ENCODE results near the gene IVD.

IVD gene

DNA sequence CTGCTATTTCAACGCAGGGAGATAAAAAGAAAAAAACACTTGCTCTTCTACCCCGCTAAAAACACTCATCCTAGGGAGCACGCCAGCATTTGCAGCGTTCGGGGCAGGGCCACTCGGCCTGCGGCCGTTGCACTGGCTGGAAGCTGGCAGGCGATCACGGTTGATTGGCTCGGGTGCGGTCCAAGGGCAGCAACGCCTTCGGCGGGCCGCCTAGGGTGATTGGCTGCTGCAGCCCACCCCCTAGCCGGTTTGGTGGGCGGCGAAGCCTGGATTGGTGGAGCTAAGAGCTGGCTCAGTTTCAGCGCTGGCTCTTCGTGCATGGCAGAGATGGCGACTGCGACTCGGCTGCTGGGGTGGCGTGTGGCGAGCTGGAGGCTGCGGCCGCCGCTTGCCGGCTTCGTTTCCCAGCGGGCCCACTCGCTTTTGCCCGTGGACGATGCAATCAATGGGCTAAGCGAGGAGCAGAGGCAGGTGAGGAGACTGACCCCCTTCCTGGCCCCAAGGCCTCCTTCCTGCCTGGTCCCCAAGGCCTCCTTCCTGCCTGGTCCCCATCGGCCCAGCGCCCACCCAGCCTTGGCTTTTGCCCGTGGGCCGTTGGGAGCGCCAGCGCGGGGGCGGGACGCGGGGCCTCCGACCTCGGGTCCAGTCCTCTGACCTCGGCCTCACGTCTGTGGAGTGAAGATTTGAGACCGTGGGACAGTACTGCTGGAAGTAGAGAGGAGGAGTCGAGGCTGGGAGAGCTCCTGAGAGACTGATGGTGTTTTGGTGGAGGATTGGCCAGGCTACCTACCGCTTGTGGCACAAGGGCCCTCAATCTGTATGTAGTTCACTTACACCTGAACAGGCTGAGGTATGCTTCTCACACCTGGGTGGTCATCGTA is at the start of gene IVD:
TSS of gene IVD (plus strand) at position 295 of the 881 bp plus-strand sequence. CDS start at position 328, 33 bp downstream.
- TF ChIP-seq, protein P1, sequence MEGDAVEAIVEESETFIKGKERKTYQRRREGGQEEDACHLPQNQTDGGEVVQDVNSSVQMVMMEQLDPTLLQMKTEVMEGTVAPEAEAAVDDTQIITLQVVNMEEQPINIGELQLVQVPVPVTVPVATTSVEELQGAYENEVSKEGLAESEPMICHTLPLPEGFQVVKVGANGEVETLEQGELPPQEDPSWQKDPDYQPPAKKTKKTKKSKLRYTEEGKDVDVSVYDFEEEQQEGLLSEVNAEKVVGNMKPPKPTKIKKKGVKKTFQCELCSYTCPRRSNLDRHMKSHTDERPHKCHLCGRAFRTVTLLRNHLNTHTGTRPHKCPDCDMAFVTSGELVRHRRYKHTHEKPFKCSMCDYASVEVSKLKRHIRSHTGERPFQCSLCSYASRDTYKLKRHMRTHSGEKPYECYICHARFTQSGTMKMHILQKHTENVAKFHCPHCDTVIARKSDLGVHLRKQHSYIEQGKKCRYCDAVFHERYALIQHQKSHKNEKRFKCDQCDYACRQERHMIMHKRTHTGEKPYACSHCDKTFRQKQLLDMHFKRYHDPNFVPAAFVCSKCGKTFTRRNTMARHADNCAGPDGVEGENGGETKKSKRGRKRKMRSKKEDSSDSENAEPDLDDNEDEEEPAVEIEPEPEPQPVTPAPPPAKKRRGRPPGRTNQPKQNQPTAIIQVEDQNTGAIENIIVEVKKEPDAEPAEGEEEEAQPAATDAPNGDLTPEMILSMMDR (IDR thresholded peaks at IDR 0.05) = no peak

DNA sequence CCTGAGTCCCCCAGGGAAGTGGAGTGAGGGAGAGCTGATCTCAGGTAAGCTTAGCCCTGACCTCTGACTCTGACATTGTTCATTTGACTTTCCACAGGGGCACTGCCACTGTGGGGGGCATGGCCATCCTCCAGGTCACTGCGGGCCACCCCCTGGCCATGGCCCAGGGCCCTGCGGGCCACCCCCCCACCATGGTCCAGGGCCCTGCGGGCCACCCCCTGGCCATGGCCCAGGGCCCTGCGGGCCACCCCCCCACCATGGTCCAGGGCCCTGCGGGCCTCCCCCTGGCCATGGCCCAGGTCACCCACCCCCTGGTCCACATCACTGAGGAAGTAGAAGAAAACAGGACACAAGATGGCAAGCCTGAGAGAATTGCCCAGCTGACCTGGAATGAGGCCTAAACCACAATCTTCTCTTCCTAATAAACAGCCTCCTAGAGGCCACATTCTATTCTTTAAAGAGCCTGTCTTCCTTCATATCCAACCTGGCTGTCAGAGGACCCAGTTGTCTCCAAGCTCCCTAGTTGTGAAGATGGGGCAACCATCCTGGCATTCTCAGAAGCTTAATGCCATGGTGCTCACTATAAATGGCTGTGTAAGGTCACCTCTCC is 49.5 kb upstream of the IVD start:
- TF ChIP-seq, protein P1 (IDR thresholded peaks at IDR 0.05) = no peak

DNA sequence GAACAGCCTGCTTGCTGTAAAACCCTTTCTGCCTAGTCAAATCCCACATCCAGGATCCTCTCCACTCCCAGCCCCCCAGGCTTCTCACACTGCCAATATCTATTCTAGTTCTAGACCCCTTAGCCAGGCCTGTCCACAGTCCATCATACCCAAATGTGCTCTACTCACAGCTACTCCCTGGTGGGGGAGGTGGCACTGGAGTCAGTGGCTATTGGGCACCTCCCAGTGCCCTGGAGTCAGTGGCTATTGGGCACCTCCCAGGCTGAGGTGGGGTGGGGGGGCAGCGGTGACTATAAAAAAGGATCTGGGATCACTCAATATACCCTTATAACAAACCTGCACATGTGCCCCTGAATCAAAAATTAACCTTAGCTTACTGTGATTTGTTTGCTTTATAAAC is 48.3 kb upstream of the IVD start:
- TF ChIP-seq, protein P1 (IDR thresholded peaks at IDR 0.05) = no peak

DNA sequence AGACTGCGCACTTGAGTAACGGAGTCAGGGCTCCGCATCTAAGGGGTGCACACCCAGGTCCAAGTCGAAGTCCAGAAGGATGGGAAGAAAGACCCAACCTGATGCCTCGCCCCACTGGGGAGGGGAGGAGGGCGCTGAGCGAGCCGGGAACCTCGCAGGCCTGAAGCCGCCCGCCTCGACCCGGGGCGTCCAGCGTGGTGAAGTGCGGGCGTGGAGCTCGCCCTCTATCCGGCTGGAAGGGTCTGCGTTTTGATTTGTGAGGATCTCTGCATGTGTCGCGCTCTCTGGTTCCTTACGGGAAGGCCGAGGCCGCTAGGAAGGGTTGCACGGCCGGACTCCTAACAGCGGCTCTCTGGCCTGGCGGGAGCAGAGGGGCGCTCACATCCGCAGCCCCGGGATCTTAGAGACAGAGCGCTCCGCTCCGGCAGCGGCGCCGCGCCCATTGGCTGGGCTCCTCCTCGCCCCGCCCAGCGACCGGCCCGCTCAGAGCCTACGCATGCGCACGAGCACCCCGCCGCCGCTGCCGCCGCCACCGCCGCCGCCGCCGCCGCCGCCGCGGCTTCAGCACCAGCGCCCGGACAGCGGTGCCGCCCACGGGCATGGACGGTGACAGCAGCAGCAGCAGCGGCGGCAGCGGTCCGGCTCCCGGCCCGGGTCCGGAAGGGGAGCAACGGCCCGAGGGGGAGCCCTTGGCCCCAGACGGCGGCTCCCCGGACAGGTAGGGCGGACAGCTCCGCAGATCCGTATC is 47.7 kb upstream of the IVD start, which contains the start of gene DISP2:
TSS of gene DISP2 (plus strand) at position 497 of the 748 bp plus-strand sequence. CDS start at position 600, 103 bp downstream.
- TF ChIP-seq, protein P1 (IDR thresholded peaks at IDR 0.05) = no peak

DNA sequence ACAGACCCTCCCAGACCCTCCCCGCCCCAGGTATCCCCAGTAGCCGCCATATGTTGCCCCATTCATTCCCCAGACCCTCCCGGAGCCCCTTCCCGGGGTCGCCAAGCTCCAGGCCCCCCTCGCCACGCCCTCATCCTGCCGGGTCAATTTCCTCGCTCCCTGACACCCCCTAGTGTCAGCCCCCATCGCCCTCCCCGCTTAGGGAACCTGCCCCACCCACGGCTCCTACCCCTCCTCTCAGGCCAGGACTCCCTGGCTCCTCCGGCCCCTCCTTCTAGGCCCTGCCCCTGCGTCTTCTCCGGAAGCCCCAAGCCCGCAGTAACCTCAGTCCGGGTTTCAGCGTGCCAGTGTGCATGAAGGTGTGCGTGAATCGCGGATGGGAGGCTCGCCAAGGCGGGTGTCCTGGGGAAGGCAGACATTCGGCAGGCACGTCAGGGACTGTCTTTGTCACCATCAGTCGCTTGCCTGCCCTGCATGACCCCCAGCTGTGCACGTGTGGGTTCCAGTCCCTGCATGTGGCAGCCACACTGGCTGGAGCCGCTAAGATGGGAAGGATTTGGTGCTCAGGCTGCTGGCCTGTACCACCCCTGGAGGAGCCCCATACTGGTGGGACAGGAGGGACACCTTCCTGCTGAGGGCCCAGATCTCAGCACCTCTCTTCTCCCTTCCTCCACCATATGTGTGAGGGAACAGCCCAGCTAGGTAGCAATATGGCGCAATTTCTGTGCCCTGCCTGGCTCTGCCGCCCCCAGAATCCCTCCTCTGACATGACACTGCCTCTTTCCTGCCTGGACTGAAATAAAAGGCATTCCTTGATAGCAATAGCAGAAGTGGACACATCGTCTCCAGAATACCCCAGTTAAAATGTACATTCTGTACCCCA is 46.9 kb upstream of the IVD start:
- TF ChIP-seq, protein P1 (IDR thresholded peaks at IDR 0.05) = no peak; the same call in 1 of the 2 replicates

DNA sequence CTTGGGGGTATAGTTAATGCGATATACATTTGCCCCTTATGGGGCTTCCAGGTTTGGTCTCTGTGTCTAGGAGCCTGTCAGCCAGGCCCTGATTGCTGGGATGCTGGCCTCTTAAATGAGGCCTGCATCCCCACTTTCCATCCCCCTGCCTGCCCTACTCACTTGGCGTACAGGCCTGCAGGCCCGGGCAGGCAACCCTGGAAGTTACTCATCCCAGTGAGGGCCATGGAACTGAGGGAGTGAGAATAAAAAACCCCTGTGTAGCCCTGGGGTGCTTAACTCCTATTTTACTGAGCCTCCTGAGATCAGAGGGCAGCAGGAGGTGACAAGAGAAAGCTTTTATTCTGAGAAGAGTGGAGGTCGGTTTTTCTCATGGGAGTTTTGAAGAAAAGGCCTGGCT is 45.6 kb upstream of the IVD start:
- TF ChIP-seq, protein P1 (IDR thresholded peaks at IDR 0.05) = no peak
